Measurements from ENCODE around the gene PAIP1. TPM values are rescaled to one million over a fixed set of nuclear protein-coding genes. Genes with fewer than 3 reads are reported as not detected.

Gene PAIP1
- total RNA-seq, 4 donors from 2014 or later: 41.5 to 69.1 (median 47.4) TPM

- no peaks in the 10 kb centered on the region for H3K27me3 ChIP-seq
- peaks cover 10% of the 10 kb centered on the region for H3K4me1 ChIP-seq
- H3K4me3 ChIP-seq: no peak overlapping the region
- H3K36me3 ChIP-seq: no peaks in the 10 kb centered on the region
- no peaks in the 10 kb centered on the region for H3K9me3 ChIP-seq
- no peak for TF ChIP-seq EP300 (IDR thresholded peaks at IDR 0.05)
- TF ChIP-seq CTCF (IDR thresholded peaks at IDR 0.05): no peak
- TF ChIP-seq POLR2AphosphoS5 (IDR thresholded peaks at IDR 0.05): no peak
- TF ChIP-seq POLR2A (IDR thresholded peaks at IDR 0.05): no peak
- no peak overlapping the region for H3K27ac ChIP-seq
- no peak for DNase-seq (ENCODE audit: low spot score in 2 of 2)
- WGBS: 56% methylated on average over 1 of the region's 1 CpG
Measured at GRCh38 chr5:43573058-43573457, 16.2 kb upstream of the PAIP1 start.

GRCh38 chr5:43572357-43572756, 15.5 kb upstream of the PAIP1 start:
- TF ChIP-seq EP300 (IDR thresholded peaks at IDR 0.05): no peak
- no peak for TF ChIP-seq POLR2AphosphoS5 (IDR thresholded peaks at IDR 0.05)
- TF ChIP-seq POLR2A (IDR thresholded peaks at IDR 0.05): no peak
- no peak for TF ChIP-seq CTCF (IDR thresholded peaks at IDR 0.05)
- no peaks in the 10 kb centered on the region for H3K9me3 ChIP-seq
- no peak for DNase-seq (ENCODE audit: low spot score in 2 of 2)
- no peaks in the 10 kb centered on the region for H3K36me3 ChIP-seq
- H3K4me3 ChIP-seq: no peak overlapping the region
- H3K27ac ChIP-seq: peak overlapping the region; percentile 29
- 33% methylated on average over 2 of the region's 2 CpGs for WGBS
- H3K4me1 ChIP-seq: peaks cover 10% of the 10 kb centered on the region
- no peaks in the 10 kb centered on the region for H3K27me3 ChIP-seq

- H3K36me3 ChIP-seq: no peaks in the 10 kb centered on the region
- DNase-seq (ENCODE audit: low spot score in 2 of 2): no peak
- TF ChIP-seq POLR2AphosphoS5 (IDR thresholded peaks at IDR 0.05) (no peak), EP300 (IDR thresholded peaks at IDR 0.05) (no peak), POLR2A (IDR thresholded peaks at IDR 0.05) (no peak)
- no peaks in the 10 kb centered on the region for H3K27me3 ChIP-seq
- H3K4me1 ChIP-seq: peaks cover 10% of the 10 kb centered on the region
- no peak overlapping the region for H3K4me3 ChIP-seq
- 76% methylated on average over 5 of the region's 5 CpGs for WGBS
- no peak overlapping the region for H3K27ac ChIP-seq
- no peaks in the 10 kb centered on the region for H3K9me3 ChIP-seq
Measured at GRCh38 chr5:43571237-43571636, 14.4 kb upstream of the PAIP1 start.

- TF ChIP-seq EP300 (IDR thresholded peaks at IDR 0.05) (no peak), CTCF (IDR thresholded peaks at IDR 0.05) (no peak), POLR2AphosphoS5 (IDR thresholded peaks at IDR 0.05) (no peak), POLR2A (IDR thresholded peaks at IDR 0.05) (no peak)
- Histone ChIP-seq H3K4me1 (peaks cover 10% of the 10 kb centered on the region), H3K9me3 (no peaks in the 10 kb centered on the region), H3K27ac (no peak overlapping the region), H3K27me3 (no peaks in the 10 kb centered on the region), H3K4me3 (no peak overlapping the region), H3K36me3 (no peaks in the 10 kb centered on the region)
- WGBS: 91% methylated on average over 8 of the region's 8 CpGs
- DNase-seq (ENCODE audit: low spot score in 2 of 2): no peak
Measured at GRCh38 chr5:43570450-43571158, 13.7 kb upstream of the PAIP1 start.

- no peak overlapping the region for H3K27ac ChIP-seq
- peaks cover 10% of the 10 kb centered on the region for H3K4me1 ChIP-seq
- DNase-seq (ENCODE audit: low spot score in 2 of 2): no peak
- H3K27me3 ChIP-seq: no peaks in the 10 kb centered on the region
- no peak overlapping the region for H3K4me3 ChIP-seq
- no peaks in the 10 kb centered on the region for H3K36me3 ChIP-seq
- TF ChIP-seq POLR2AphosphoS5 (IDR thresholded peaks at IDR 0.05) (no peak), EP300 (IDR thresholded peaks at IDR 0.05) (no peak), CTCF (IDR thresholded peaks at IDR 0.05) (no peak), POLR2A (IDR thresholded peaks at IDR 0.05) (no peak)
- WGBS: 89% methylated on average over 4 of the region's 4 CpGs
- H3K9me3 ChIP-seq: no peaks in the 10 kb centered on the region
Measured at GRCh38 chr5:43569236-43569746, 12.4 kb upstream of the PAIP1 start.

All from suprapubic skin (tissue), 4 donors.